ENCODE data around the gene OR4E2.

The OR4E2 gene

GRCh38 chr14:21634840-21635239 is 18.8 kb upstream of the OR4E2 start, which contains the start of gene OR10G2:
Gene OR10G2, minus strand, starts transcription at chr14:21634940. Its CDS starts 98 bp downstream, at chr14:21634842.
- DNase-seq (ENCODE audit: low read depth, low spot score), result no peak
- ChIA-PET POLR2A (no interaction called here), CTCF (no interaction called here)
- TF ChIP-seq CTCF (IDR thresholded peaks at IDR 0.05; ENCODE audit: insufficient read depth, low read length, missing control alignments), result no peak
- no peak within 1 kb of the TSS for H3K4me3 ChIP-seq (ENCODE audit: low read depth, low read length)

- DNase-seq (ENCODE audit: low read depth, low spot score), result no peak
- ChIA-PET POLR2A (no interaction called here), CTCF (no interaction called here)
- no peak overlapping the region for H3K4me3 ChIP-seq (ENCODE audit: low read depth, low read length)
- TF ChIP-seq CTCF (IDR thresholded peaks at IDR 0.05; ENCODE audit: insufficient read depth, low read length, missing control alignments), result no peak
Measured at GRCh38 chr14:21642683-21643082, 11.0 kb upstream of the OR4E2 start.

GRCh38 chr14:21643407-21643806 is 10.2 kb upstream of the OR4E2 start:
- ChIA-PET CTCF (no interaction called here), POLR2A (no interaction called here)
- no peak overlapping the region for H3K4me3 ChIP-seq (ENCODE audit: low read depth, low read length)
- DNase-seq (ENCODE audit: low read depth, low spot score), result no peak
- no peak for TF ChIP-seq CTCF (IDR thresholded peaks at IDR 0.05; ENCODE audit: insufficient read depth, low read length, missing control alignments)

GRCh38 chr14:21647380-21647779 is 6.3 kb upstream of the OR4E2 start:
- CTCF ChIA-PET, result no interaction called here
- TF ChIP-seq CTCF (IDR thresholded peaks at IDR 0.05; ENCODE audit: insufficient read depth, low read length, missing control alignments), result no peak
- POLR2A ChIA-PET, result no interaction called here
- no peak for DNase-seq (ENCODE audit: low read depth, low spot score)
- no peak overlapping the region for H3K4me3 ChIP-seq (ENCODE audit: low read depth, low read length)

GRCh38 chr14:21652209-21652808 is 1.3 kb upstream of the OR4E2 start:
- POLR2A ChIA-PET, result no interaction called here

GRCh38 chr14:21654215-21654614 is 580 bp downstream of the OR4E2 start:
- H3K4me3 ChIP-seq (ENCODE audit: low read depth, low read length), result no peak overlapping the region
- CTCF ChIA-PET, result no interaction called here
- no peak for DNase-seq (ENCODE audit: low read depth, low spot score)
- TF ChIP-seq CTCF (IDR thresholded peaks at IDR 0.05; ENCODE audit: insufficient read depth, low read length, missing control alignments), result no peak
- POLR2A ChIA-PET, result no interaction called here

More at GRCh38 chr14:21652209-21652808, 1.3 kb upstream of the OR4E2 start:
- no peak for DNase-seq (ENCODE audit: low read depth, low spot score)
- H3K4me3 ChIP-seq (ENCODE audit: low read depth, low read length), result no peak overlapping the region
- CTCF ChIA-PET, result no interaction called here
- TF ChIP-seq CTCF (IDR thresholded peaks at IDR 0.05; ENCODE audit: insufficient read depth, low read length, missing control alignments), result no peak
